Prostate gland (tissue), 2 donors: Measurements from ENCODE around the gene GNPDA1.

Source experiments
- POLR2AphosphoS5 ChIP-seq: sonication (generic); formaldehyde crosslinking; IDR thresholded peaks from one replicate; pipeline ENCODE4 v1.6.1; 2017; ENCODE audit warnings: antibody characterized with exemption
- TF ChIP-seq, protein P1 (sequence below), 4 experiments: fragments of 200-600 bp in 2 of 4; fragments of 450-650 bp in 2 of 4; sonication (generic) in 2 of 4; IDR thresholded peaks; 1 replicate in 3 of 4; 2 replicates in 1 of 4; pipeline ENCODE4 v1.5.1; 2016 to 2019; ENCODE audit warnings: antibody characterized with exemption in 4 of 4, mild to moderate bottlenecking in 2 of 4, moderate library complexity in 2 of 4

GRCh38 chr5:142056816-142057696 is 44.2 kb upstream of the GNPDA1 start:
- no peak for TF ChIP-seq POLR2AphosphoS5
- TF ChIP-seq, protein P1, sequence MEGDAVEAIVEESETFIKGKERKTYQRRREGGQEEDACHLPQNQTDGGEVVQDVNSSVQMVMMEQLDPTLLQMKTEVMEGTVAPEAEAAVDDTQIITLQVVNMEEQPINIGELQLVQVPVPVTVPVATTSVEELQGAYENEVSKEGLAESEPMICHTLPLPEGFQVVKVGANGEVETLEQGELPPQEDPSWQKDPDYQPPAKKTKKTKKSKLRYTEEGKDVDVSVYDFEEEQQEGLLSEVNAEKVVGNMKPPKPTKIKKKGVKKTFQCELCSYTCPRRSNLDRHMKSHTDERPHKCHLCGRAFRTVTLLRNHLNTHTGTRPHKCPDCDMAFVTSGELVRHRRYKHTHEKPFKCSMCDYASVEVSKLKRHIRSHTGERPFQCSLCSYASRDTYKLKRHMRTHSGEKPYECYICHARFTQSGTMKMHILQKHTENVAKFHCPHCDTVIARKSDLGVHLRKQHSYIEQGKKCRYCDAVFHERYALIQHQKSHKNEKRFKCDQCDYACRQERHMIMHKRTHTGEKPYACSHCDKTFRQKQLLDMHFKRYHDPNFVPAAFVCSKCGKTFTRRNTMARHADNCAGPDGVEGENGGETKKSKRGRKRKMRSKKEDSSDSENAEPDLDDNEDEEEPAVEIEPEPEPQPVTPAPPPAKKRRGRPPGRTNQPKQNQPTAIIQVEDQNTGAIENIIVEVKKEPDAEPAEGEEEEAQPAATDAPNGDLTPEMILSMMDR (IDR thresholded peaks at IDR 0.05): no peak
